Activated T-cell treated with anti-CD3 and anti-CD28 coated beads, Interleukin-2, amount 50 U/mL, for 1 hour (primary cell): Measurements from ENCODE around the gene NMRK2.
"Not testable (repeated sequence)": the region's sequence is repeated elsewhere in the genome, so short reads cannot be mapped to it uniquely, and the experiment has no call there.

Experiments used
- DNase-seq: peaks from one replicate; pipeline ENCODE4 v3.0.0-alpha.2; 2020

Gene NMRK2

GRCh38 chr19:3932931-3933810 lies at the start of gene NMRK2:
NMRK2 (plus strand) TSS chr19:3933069; CDS start chr19:3933672, 603 bp downstream.
- DNase-seq: no peak

- no peak for DNase-seq
These were observed 42.3 kb upstream of the NMRK2 start for GRCh38 chr19:3890591-3890990.

DNA sequence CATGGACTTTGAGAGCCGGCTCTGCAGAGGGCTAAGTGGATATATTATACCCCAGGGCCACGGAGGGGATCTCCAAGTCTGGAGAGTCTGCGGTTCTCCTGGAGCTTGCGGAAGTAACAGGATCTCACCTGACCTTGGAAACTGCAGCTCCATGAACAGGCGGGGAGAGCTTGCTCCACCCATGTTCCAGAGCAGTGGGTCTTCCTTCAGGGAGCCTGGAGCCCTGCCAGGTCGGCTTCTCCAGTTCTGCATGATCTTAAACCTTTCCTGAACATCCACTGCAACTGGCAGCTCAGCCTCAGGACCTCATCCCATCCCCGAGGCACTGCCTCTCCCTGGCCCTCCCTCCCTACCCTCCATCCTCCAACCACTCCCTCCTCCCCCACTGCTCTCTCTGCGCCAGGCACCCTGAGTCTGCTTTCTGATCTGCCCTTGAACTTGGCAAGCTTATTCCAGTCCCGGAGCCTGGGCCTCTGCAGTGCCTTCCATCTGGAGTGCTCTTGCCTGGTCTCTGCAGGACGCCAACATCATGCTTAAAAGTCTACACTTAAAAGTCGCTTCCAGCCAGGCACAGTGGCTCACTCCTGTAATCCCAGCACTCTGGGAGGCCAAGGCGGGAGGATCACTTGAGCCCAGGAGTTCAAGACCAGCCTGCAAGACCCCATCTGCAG lies 39.2 kb upstream of the NMRK2 start:
- DNase-seq: no peak

DNA sequence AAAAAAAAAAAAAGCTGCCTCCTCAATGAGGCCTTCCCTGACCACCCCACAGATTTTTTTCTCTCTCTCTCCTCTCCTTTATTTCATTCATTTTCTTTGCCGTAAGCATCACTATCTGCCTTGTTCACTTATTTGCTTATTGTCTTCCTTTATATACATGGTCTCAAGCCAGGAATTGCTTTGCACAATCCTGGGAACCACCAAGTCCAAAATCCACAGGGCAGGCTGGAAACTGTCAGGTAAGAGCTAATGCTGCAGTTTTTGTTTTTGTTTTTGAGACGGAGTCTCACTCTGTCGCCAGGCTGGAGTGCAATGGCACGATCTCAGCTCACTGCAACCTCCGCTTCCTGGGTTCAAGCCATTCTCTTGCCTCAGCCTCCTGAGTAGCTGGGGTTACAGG lies 37.9 kb upstream of the NMRK2 start:
- DNase-seq: not testable (repeated sequence)

GRCh38 chr19:3895788-3896187 lies 37.1 kb upstream of the NMRK2 start:
- DNase-seq: no peak

DNA sequence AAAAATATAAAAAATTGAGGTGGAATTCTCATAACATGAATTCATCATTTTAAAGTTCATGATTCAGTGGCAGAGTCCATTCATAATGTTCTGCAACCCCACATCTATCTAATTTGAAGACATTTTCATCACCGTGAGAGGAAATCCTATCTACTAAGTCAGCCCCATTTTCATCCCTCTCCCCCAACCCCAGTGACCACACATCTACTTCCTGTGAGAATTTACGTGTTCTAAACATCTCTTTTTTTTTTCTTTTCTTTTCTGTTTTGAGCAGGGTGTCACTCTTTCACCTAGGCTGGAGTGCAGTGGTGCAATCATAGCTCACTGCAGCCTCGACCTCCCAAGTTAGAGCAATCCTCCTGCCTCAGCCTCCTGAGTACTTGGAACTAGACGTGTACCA lies 34.9 kb upstream of the NMRK2 start:
- no peak for DNase-seq

GRCh38 chr19:3898426-3898825 lies 34.4 kb upstream of the NMRK2 start:
- no peak for DNase-seq

- DNase-seq: no peak
These were observed 33.2 kb upstream of the NMRK2 start for GRCh38 chr19:3899531-3900294.

DNA sequence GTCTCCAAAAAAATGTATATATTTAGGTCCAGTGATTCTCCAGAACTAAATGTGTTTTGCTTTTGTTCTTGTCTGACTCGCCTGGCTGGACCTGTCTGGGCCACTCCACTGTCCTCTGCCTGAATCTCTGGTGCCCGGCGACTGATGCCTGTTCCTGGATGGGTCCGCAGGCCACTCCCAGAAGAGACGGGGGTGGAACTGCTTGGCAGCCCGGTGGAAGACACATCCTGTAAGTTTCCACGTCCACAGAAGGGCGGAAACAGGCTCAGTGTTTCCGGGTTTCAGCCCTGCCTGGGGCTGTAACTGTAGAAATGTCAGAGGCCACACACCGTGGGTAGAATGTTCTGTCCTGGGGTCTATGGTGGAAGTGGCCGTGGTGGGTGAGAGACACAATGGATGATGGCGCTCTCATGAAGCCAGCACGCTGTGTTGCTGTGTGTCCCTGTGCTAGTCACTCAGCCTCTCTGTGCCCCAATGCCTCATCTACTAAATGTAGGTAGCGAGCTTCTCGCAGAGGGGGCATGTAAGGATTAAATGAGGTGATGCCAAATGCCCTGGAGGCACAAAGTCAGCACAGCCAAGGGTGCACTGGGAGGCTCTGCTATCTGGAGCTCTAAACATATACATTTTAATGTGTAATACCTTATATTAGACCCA lies 30.4 kb upstream of the NMRK2 start:
- no peak for DNase-seq

DNA sequence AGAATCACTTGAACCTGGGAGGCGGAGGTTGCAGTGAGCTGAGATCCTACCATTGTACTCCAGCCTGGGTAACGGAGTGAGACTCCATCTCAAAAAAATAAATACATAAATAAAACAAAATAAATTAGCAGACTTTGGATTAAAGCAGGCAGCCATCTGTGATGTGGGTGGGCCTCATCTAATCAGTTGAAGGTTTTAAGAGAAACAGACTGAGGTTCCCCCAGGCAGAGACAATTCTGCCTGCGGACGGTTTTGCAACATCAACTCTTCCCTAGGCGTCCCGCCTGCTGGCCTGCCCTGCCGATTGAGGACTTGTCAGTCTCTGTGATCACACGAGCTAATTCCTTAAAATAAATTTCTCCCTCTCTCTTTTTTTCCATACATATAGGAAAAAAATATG lies 28.6 kb upstream of the NMRK2 start:
- no peak for DNase-seq

DNA sequence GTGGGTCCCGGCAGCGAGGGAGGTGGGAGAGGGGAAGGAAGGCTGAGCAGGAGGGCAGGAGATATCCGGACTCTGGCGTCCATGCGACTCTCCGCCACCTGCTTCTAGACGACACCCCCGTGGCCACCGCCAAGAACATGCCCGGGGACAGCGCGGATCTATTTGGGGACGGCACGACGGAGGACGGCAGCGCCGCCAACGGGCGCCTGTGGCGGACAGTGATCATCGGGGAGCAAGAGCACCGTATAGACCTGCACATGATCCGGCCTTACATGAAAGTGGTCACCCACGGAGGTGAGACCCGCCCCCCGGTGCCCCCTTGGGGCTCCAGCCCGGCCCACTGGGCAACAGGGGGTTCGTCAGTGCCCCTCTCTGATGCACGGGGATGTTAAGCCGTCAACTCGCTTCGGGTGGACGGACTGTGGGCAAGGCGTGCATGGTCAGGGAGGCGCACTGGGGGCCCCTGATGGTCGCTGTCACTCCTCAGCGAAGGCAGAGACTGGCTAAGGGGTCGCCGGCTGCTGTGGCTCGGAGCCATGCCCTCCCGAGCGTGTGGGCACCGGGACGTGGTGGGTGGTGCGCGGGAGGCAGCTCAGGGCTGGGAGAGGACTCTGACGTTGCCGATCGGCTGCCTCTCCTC lies 25.1 kb upstream of the NMRK2 start:
- DNase-seq: no peak

GRCh38 chr19:3908266-3909054 lies 24.4 kb upstream of the NMRK2 start:
- DNase-seq: no peak

DNA sequence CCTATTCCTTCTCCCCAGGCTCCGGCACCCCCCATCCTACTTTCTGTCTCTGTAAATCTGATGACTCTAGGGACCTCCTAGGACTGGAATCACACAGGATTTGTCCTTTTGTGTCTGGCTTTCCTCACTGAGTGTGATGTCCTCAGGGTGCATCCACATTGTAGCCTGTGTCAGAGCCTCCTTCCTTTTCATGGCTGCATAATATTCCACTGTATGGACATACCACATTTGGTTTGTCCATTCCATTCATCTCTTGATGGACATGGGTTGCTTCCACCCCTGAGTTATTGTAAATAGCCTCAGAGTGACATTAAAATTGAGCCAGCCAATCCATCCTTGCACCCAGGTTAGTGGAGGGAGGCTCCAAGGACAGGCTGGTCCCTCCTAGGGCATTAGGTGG lies 22.8 kb upstream of the NMRK2 start:
- no peak for DNase-seq

GRCh38 chr19:3914199-3914598 lies 18.7 kb upstream of the NMRK2 start:
- DNase-seq: no peak

- no peak for DNase-seq
These were observed 16.8 kb upstream of the NMRK2 start for GRCh38 chr19:3916033-3916432.

DNA sequence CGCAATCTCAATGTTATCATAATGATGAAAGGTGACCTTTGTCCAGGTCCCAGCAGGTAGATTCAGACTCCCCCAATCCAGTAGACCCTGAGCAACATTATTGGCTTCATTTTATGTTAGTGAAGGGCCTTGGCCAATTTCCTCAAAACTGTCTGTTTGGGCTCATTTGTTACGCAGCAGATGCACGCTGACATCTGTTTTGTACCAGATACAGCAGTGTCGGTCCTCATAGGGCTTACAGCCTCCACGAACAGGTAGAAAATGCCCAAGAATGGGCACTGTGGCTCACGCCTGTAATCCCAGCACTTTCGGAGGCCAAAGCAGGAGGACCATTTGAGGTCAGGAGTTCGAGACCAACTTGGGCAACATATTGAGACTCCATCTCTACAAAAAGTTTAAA lies 13.1 kb upstream of the NMRK2 start:
- DNase-seq: no peak

DNA sequence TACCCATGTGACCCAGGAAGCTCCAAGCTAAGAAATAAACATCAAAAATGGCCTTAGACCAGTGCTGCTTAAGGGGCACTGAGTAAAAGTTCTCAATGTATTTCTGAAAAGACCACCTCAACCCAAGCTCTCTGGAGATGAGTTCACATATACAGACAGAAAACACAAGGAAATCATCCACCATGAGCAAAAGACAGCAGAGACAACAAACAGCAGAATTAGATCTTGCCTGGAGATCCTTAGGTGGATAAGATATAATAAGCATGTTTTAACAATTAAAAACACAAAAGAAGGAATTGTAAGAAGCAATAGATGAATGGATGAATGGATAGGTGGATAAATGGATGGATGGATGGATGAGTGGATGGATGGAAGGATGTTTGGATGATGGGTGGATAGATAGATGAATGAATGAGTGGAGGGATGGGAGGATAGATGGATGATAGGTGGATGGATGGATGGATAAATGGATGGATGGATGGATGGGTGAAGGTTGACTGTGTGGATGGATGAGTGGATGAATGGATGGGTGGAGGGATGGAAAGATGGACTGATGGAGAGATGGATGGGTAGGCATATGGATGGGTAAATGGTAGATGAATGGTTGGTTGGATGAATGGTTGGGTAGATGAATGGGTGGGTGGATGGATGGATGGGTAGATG lies 9.6 kb upstream of the NMRK2 start:
- DNase-seq: no peak

DNA sequence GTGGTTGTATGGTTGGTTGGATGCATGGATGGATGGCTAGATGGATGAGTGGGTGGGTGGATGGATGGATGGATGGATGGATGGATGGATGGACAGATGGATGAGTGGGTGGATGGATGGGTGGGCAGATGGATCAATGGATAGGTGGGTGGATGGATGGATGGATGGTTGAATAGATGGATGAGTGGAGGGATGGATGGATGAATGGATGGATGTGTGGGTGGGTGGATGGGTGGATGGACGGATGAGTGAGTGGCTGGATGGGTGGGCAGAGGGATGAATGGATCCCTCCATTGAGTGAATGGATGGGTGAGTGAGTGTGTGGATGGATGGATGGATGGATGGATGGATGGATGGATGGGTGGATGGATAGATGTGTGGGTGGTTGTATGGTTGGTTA lies 9.0 kb upstream of the NMRK2 start:
- DNase-seq: no peak

GRCh38 chr19:3931041-3931440 lies 1.8 kb upstream of the NMRK2 start:
- no peak for DNase-seq

GRCh38 chr19:3936506-3937442 lies 3.9 kb downstream of the NMRK2 start:
- DNase-seq: no peak
